ENCODE data around the gene C10orf105. TPM values are rescaled to one million over a fixed set of nuclear protein-coding genes. Genes with fewer than 3 reads are reported as not detected.

Gene C10orf105
- total RNA-seq, 1 donor from 2014 or later: 0.18 TPM

GRCh38 chr10:71725998-71726579 is 6.5 kb upstream of the C10orf105 start:
- intact Hi-C loops (cut with micrococcal nuclease): loop anchor here (1.0 to 5.0 kb wide), 6 partner anchors 11 to 126 kb away; partner anchors contain the start of genes PSAP and VSIR
- peak overlapping the region; percentile 97 for H3K27ac Mint-ChIP-seq
- peak; percentile 37 for DNase-seq (ENCODE audit: low spot score)

GRCh38 chr10:71725249-71725648 is 5.7 kb upstream of the C10orf105 start:
- no peak overlapping the region for H3K4me3 Mint-ChIP-seq (ENCODE audit: low read depth)
- peak overlapping the region; percentile 97 for H3K27ac Mint-ChIP-seq
- DNase-seq (ENCODE audit: low spot score): no peak
- intact Hi-C loops (cut with micrococcal nuclease): loop anchor here (5.0 kb wide), 1 partner anchor 127 kb away; the partner anchor contains the start of gene PSAP
- H3K27me3 Mint-ChIP-seq (ENCODE audit: low read depth): no peaks in the 10 kb centered on the region
- H3K36me3 Mint-ChIP-seq (ENCODE audit: low read depth): no peaks in the 10 kb centered on the region
- no peaks in the 10 kb centered on the region for H3K9me3 Mint-ChIP-seq
- H3K4me1 Mint-ChIP-seq (ENCODE audit: low read depth): peaks cover 58% of the 10 kb centered on the region

More at GRCh38 chr10:71725998-71726579, 6.5 kb upstream of the C10orf105 start:
- H3K9me3 Mint-ChIP-seq: no peaks in the 10 kb centered on the region
- peak overlapping the region; percentile 9 for H3K4me3 Mint-ChIP-seq (ENCODE audit: low read depth)
- no peaks in the 10 kb centered on the region for H3K27me3 Mint-ChIP-seq (ENCODE audit: low read depth)
- H3K36me3 Mint-ChIP-seq (ENCODE audit: low read depth): no peaks in the 10 kb centered on the region
- H3K4me1 Mint-ChIP-seq (ENCODE audit: low read depth): peaks cover 58% of the 10 kb centered on the region

GRCh38 chr10:71724539-71724938 is 5.0 kb upstream of the C10orf105 start:
- Mint-ChIP-seq H3K27me3 (ENCODE audit: low read depth) (no peaks in the 10 kb centered on the region), H3K4me1 (ENCODE audit: low read depth) (peaks cover 58% of the 10 kb centered on the region), H3K4me3 (ENCODE audit: low read depth) (no peak overlapping the region), H3K27ac (peak overlapping the region; percentile 65), H3K9me3 (no peaks in the 10 kb centered on the region), H3K36me3 (ENCODE audit: low read depth) (no peaks in the 10 kb centered on the region)
- DNase-seq (ENCODE audit: low spot score): no peak
- intact Hi-C loops (cut with micrococcal nuclease): no loop called here

- no peaks in the 10 kb centered on the region for H3K9me3 Mint-ChIP-seq
- intact Hi-C loops (cut with micrococcal nuclease): no loop called here
- H3K27ac Mint-ChIP-seq: peak overlapping the region; percentile 8
- no peak for DNase-seq (ENCODE audit: low spot score)
- no peaks in the 10 kb centered on the region for H3K27me3 Mint-ChIP-seq (ENCODE audit: low read depth)
- no peak overlapping the region for H3K4me3 Mint-ChIP-seq (ENCODE audit: low read depth)
- H3K36me3 Mint-ChIP-seq (ENCODE audit: low read depth): no peaks in the 10 kb centered on the region
- H3K4me1 Mint-ChIP-seq (ENCODE audit: low read depth): peaks cover 49% of the 10 kb centered on the region
Observed at GRCh38 chr10:71723311-71723710, 3.7 kb upstream of the C10orf105 start.

- Mint-ChIP-seq H3K36me3 (ENCODE audit: low read depth) (no peaks in the 10 kb centered on the region), H3K4me1 (ENCODE audit: low read depth) (peaks cover 45% of the 10 kb centered on the region), H3K27ac (peak overlapping the region; percentile 39), H3K9me3 (no peaks in the 10 kb centered on the region), H3K27me3 (ENCODE audit: low read depth) (no peaks in the 10 kb centered on the region), H3K4me3 (ENCODE audit: low read depth) (no peak overlapping the region)
- intact Hi-C loops (cut with micrococcal nuclease): no loop called here
- DNase-seq (ENCODE audit: low spot score): no peak
Observed at GRCh38 chr10:71722849-71723248, 3.3 kb upstream of the C10orf105 start.

- Mint-ChIP-seq H3K36me3 (ENCODE audit: low read depth) (no peaks in the 10 kb centered on the region), H3K4me1 (ENCODE audit: low read depth) (peaks cover 30% of the 10 kb centered on the region), H3K4me3 (ENCODE audit: low read depth) (no peak overlapping the region), H3K9me3 (no peaks in the 10 kb centered on the region), H3K27me3 (ENCODE audit: low read depth) (no peaks in the 10 kb centered on the region), H3K27ac (no peak overlapping the region)
- intact Hi-C loops (cut with micrococcal nuclease): no loop called here
- DNase-seq (ENCODE audit: low spot score): no peak
Observed at GRCh38 chr10:71721313-71721712, 1.7 kb upstream of the C10orf105 start.

GRCh38 chr10:71720288-71720687 is 710 bp upstream of the C10orf105 start:
- Mint-ChIP-seq H3K4me1 (ENCODE audit: low read depth) (peaks cover 24% of the 10 kb centered on the region), H3K36me3 (ENCODE audit: low read depth) (no peaks in the 10 kb centered on the region), H3K27ac (no peak overlapping the region), H3K9me3 (no peaks in the 10 kb centered on the region), H3K27me3 (ENCODE audit: low read depth) (no peaks in the 10 kb centered on the region), H3K4me3 (ENCODE audit: low read depth) (no peak overlapping the region)
- no peak for DNase-seq (ENCODE audit: low spot score)
- intact Hi-C loops (cut with micrococcal nuclease): no loop called here

GRCh38 chr10:71719042-71719441 is 536 bp downstream of the C10orf105 start:
- no peaks in the 10 kb centered on the region for H3K9me3 Mint-ChIP-seq
- no peaks in the 10 kb centered on the region for H3K36me3 Mint-ChIP-seq (ENCODE audit: low read depth)
- DNase-seq (ENCODE audit: low spot score): no peak
- H3K4me1 Mint-ChIP-seq (ENCODE audit: low read depth): peaks cover 27% of the 10 kb centered on the region
- intact Hi-C loops (cut with micrococcal nuclease): no loop called here
- H3K27ac Mint-ChIP-seq: no peak overlapping the region
- no peaks in the 10 kb centered on the region for H3K27me3 Mint-ChIP-seq (ENCODE audit: low read depth)
- no peak overlapping the region for H3K4me3 Mint-ChIP-seq (ENCODE audit: low read depth)

GRCh38 chr10:71718165-71718698 is 1.3 kb downstream of the C10orf105 start:
- intact Hi-C loops (cut with micrococcal nuclease): no loop called here
- Mint-ChIP-seq H3K9me3 (no peaks in the 10 kb centered on the region), H3K4me3 (ENCODE audit: low read depth) (no peak overlapping the region), H3K36me3 (ENCODE audit: low read depth) (no peaks in the 10 kb centered on the region), H3K4me1 (ENCODE audit: low read depth) (peaks cover 27% of the 10 kb centered on the region), H3K27ac (no peak overlapping the region), H3K27me3 (ENCODE audit: low read depth) (no peaks in the 10 kb centered on the region)
- no peak for DNase-seq (ENCODE audit: low spot score)

GRCh38 chr10:71717551-71717951 is 2.0 kb downstream of the C10orf105 start:
- Mint-ChIP-seq H3K4me3 (ENCODE audit: low read depth) (no peak overlapping the region), H3K4me1 (ENCODE audit: low read depth) (peaks cover 29% of the 10 kb centered on the region), H3K36me3 (ENCODE audit: low read depth) (no peaks in the 10 kb centered on the region), H3K9me3 (no peaks in the 10 kb centered on the region), H3K27ac (no peak overlapping the region), H3K27me3 (ENCODE audit: low read depth) (no peaks in the 10 kb centered on the region)
- intact Hi-C loops (cut with micrococcal nuclease): no loop called here
- no peak for DNase-seq (ENCODE audit: low spot score)

- H3K9me3 Mint-ChIP-seq: no peaks in the 10 kb centered on the region
- DNase-seq (ENCODE audit: low spot score): no peak
- intact Hi-C loops (cut with micrococcal nuclease): no loop called here
- H3K36me3 Mint-ChIP-seq (ENCODE audit: low read depth): no peaks in the 10 kb centered on the region
- peaks cover 31% of the 10 kb centered on the region for H3K4me1 Mint-ChIP-seq (ENCODE audit: low read depth)
- no peaks in the 10 kb centered on the region for H3K27me3 Mint-ChIP-seq (ENCODE audit: low read depth)
- no peak overlapping the region for H3K4me3 Mint-ChIP-seq (ENCODE audit: low read depth)
- no peak overlapping the region for H3K27ac Mint-ChIP-seq
Observed at GRCh38 chr10:71717056-71717455, 2.5 kb downstream of the C10orf105 start.

- no peaks in the 10 kb centered on the region for H3K36me3 Mint-ChIP-seq (ENCODE audit: low read depth)
- H3K27me3 Mint-ChIP-seq (ENCODE audit: low read depth): no peaks in the 10 kb centered on the region
- no peak overlapping the region for H3K27ac Mint-ChIP-seq
- H3K4me3 Mint-ChIP-seq (ENCODE audit: low read depth): no peak overlapping the region
- H3K4me1 Mint-ChIP-seq (ENCODE audit: low read depth): peaks cover 31% of the 10 kb centered on the region
- no peaks in the 10 kb centered on the region for H3K9me3 Mint-ChIP-seq
- intact Hi-C loops (cut with micrococcal nuclease): no loop called here
- DNase-seq (ENCODE audit: low spot score): no peak
Observed at GRCh38 chr10:71716426-71716825, 3.2 kb downstream of the C10orf105 start.

- Mint-ChIP-seq H3K27ac (no peak overlapping the region), H3K4me3 (ENCODE audit: low read depth) (no peak overlapping the region), H3K9me3 (no peaks in the 10 kb centered on the region)
Observed at GRCh38 chr10:71715860-71716259, 3.7 kb downstream of the C10orf105 start.

More at GRCh38 chr10:71715860-71716259, 3.7 kb downstream of the C10orf105 start:
- intact Hi-C loops (cut with micrococcal nuclease): no loop called here
- no peak for DNase-seq (ENCODE audit: low spot score)
- Mint-ChIP-seq H3K27me3 (ENCODE audit: low read depth) (no peaks in the 10 kb centered on the region), H3K4me1 (ENCODE audit: low read depth) (peaks cover 31% of the 10 kb centered on the region), H3K36me3 (ENCODE audit: low read depth) (no peaks in the 10 kb centered on the region)

Measured in activated T-helper 2 cell treated with anti-CD3 and anti-CD28 coated beads, Interferon-gamma antibody, Interleukin-2, Interleukin-4, amounts not matched to agents 10 μg/mL and 5 μg/mL and 100 μg/mL, durations not matched to agents 14 hours and 24 hours and 36 hours (primary cell).